Suprapubic skin (tissue), 3 donors: ENCODE measurements around the gene SFTPB.

Source experiments
- POLR2A ChIP-seq, 2 donors: fragments of 450-650 bp; IDR thresholded peaks; one replicate each; pipeline ENCODE4 v1.6.1; 2017; ENCODE audit warnings: antibody characterized with exemption in 2 of 2, mild to moderate bottlenecking in 2 of 2, moderate library complexity in 2 of 2
- TF ChIP-seq, protein P1 (sequence below), 2 donors: fragments of 200-600 bp in 1 of 2; fragments of 450-650 bp in 1 of 2; sonication (generic) in 1 of 2; IDR thresholded peaks; one replicate each; pipeline ENCODE4 v1.5.1; 2016 to 2019; ENCODE audit warnings: antibody characterized with exemption in 2 of 2, mild to moderate bottlenecking in 1 of 2, moderate library complexity in 1 of 2

DNA sequence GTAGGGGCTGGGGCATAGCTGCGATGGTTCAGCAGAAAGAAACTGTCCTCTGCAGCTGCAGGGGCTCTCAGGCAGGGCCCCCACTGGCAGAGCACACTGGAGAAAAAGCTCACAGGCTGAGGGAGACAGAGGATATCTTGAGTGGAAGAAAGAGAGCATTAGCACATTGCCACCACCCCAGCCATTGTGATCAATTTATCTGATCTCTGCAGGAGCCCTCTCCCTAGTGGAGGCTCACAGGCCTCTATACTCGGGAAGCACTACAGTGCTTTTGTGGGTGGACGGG is 801 bp upstream of the SFTPB start:
- no peak for TF ChIP-seq POLR2A (IDR thresholded peaks at IDR 0.05)
- TF ChIP-seq, protein P1, sequence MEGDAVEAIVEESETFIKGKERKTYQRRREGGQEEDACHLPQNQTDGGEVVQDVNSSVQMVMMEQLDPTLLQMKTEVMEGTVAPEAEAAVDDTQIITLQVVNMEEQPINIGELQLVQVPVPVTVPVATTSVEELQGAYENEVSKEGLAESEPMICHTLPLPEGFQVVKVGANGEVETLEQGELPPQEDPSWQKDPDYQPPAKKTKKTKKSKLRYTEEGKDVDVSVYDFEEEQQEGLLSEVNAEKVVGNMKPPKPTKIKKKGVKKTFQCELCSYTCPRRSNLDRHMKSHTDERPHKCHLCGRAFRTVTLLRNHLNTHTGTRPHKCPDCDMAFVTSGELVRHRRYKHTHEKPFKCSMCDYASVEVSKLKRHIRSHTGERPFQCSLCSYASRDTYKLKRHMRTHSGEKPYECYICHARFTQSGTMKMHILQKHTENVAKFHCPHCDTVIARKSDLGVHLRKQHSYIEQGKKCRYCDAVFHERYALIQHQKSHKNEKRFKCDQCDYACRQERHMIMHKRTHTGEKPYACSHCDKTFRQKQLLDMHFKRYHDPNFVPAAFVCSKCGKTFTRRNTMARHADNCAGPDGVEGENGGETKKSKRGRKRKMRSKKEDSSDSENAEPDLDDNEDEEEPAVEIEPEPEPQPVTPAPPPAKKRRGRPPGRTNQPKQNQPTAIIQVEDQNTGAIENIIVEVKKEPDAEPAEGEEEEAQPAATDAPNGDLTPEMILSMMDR (IDR thresholded peaks at IDR 0.05), result no peak
